Fibroblast of mammary gland (primary cell): ENCODE data around the gene SLC9A3.

ENCODE experiments used
- DNase-seq: peaks from one replicate; pipeline ENCODE4 v3.0.0-alpha.2; 2010; ENCODE audit warnings: low read depth
- H3K4me3 ChIP-seq: 2 replicates; pipeline ENCODE4 v1.5.1; 2011; ENCODE audit warnings: low read depth, mild to moderate bottlenecking, low read length, moderate library complexity; ENCODE audit not compliant: control insufficient read depth
- CTCF ChIP-seq: conservative IDR thresholded peaks from 2 replicates; pipeline ENCODE4 v1.5.1; 2011; ENCODE audit warnings: low read depth, low read length, inconsistent platforms; ENCODE audit not compliant: control insufficient read depth, insufficient read depth

Gene SLC9A3

GRCh38 chr5:446883-447263, 77.4 kb downstream of the SLC9A3 start:
- peak; percentile 64 for TF ChIP-seq CTCF
- DNase-seq: peak; percentile 55
- no peak overlapping the region for H3K4me3 ChIP-seq

DNA sequence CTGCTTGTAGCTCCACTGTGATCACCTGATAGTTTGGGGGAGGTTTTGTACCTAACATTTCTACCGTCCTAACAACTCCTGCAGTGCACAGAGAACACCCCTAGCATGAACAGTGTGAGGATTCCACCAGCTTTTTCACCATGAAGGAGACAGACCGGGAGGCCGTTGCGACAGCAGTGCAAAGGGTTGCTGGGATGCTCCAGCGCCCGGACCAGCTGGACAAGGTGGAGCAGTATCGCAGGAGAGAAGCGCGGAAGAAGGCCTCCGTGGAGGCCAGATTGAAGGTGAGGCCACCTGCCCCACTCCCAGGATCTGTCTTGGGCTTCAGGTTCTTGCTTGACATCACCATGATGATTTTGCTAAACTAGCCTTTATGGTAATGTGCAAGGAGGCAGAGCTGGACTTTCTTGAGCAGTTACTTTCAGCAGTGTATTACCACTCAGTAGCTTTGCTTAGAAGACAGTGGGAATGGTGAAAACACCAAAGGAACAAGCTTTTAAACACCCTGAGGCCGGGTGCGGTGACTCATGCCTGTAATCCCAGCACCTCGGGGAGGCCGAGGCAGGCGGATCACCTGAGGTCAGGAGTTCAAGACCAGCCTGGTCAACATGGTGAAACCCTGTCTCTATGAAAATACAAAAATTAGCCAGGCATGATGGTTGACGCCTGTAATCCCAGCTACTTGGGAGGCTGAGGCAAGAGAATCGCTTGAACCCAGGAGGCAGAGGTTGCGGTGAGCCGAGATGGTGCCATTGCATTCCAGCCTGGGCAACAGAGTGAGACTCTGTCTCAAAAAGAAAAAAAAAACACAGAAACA, 78.0 kb downstream of the SLC9A3 start:
- DNase-seq: no peak
- TF ChIP-seq CTCF: no peak
- H3K4me3 ChIP-seq: no peak overlapping the region

DNA sequence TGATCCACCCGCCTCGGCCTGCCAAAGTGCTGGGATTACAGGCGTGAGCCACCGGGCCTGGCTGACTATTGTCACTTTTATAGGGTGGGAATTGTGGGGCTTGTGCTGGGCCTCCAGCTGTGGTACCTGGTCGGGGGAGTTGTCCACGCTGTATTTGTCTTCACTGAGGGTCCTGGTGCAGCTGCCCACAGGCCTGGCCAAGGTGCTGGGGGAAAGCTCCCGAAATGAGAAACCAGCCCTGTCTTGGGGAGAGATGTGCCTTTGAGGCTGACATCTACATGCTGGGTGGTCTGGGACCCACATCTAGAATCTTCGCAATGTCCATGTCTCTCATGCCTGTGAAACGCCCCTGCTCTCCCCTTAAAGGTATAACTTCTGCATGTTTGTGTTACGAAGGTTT, 78.7 kb downstream of the SLC9A3 start:
- no peak for TF ChIP-seq CTCF
- no peak for DNase-seq
- no peak overlapping the region for H3K4me3 ChIP-seq

- no peak for DNase-seq
- peak overlapping the region; percentile 94 for H3K4me3 ChIP-seq
- TF ChIP-seq CTCF: no peak
Measured at GRCh38 chr5:444226-444625, 80.0 kb downstream of the SLC9A3 start.

DNA sequence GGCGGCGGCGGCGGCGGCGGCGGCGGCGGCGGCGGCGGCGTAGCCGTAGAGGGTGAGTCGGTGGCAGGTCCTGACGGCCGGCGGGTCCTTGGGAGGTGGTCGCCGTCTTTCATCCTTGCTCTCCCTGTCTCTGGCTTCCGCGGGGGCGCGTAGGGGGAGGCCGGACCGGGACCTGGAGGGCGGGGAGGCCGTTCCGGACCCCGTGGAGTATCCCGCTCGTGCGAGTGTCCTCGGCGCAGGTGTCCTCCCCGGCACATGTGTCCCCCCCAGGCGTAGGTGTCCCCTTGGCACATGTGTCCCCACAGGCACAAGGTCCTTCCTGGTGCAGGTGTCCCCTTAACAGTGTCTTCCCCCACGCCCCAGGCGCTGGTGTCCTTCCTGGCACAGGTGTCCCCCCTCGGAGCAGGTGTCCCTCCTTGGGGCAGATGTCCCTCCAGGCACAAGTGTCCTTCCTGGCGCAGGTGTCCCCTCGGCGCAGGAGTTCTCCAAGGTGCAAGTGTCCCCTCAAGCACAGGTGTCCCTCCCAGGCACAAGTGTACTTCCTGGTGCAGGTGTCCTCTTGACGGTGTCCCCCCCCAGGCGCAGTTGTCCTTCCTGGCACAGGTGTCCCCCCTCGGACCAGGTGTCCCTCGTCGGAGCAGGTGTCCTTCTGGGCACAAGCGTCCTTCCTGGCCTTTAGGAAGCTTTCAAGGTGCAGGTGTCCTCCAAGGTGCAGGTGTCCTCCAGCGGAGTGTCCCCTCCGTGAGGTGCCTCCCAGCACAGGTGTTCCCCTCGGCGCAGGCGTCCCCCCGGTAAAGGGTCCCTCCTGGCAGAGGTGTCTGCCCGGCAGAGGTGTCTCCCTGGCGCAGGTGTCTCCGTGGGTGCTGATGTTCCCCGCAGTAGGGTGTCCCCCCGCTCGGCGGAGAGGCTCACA, 80.8 kb downstream of the SLC9A3 start:
- TF ChIP-seq CTCF: no peak
- H3K4me3 ChIP-seq: peak overlapping the region; percentile 94
- no peak for DNase-seq

DNA sequence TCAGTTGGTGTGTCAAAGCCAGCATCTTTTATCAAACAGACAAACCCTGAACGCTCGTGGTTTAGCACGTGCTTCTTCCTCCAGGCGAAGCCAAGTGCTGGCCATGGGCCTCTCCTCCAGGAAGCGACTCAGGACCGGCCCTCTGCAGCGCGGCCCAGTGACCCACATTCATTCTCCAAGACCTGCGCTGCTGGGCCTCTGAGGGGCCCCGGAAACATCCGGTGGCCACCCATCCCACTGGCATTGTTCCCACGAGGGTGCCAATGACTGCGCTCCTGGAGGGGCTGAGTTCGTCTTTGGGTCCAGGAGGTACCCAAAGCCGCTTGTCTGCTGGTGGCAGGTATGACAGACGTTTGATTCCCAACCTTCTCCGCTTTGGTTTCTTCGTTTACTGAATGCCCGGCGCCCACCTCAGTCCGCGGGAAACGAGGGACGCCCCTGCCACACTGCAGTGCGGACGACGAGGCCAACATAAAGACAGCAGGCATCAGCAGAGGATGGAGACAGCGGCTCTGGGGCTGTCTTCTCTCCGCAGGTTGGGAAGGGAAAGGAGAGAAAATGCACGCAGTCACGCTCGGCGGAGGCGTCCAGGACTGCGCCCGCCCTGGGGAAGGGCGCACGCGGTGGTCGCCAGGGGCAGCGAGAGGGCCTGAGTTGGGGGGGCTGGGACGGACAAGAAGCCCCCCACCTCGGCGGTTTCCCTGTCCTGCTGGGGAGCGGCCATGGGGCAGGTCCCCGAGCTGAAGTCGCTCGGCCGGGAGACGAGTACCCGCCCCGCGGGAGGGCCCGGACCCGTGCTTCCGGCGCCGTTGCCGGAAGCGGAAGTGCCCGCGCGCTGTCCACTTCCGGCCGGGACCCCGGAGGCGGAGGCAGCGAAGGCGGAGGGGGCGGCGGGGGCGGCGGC, 81.7 kb downstream of the SLC9A3 start, which contains the start of gene EXOC3:
Gene EXOC3 (plus strand): TSS at position 842 of the 904 bp plus-strand sequence. CDS start 3,030 bp downstream, outside the sequence.
- no peak for TF ChIP-seq CTCF
- peak; percentile 52 for DNase-seq
- peak within 1 kb of the TSS; percentile 94 for H3K4me3 ChIP-seq
